PC-3 (cell line): ENCODE measurements around the gene ARHGEF6.

ENCODE experiments used
- CTCF ChIP-seq: fragments of 300-600 bp; sonication (generic); conservative IDR thresholded peaks from 2 replicates; pipeline ENCODE4 v1.5.1; 2017; ENCODE audit warnings: antibody characterized with exemption, low read depth, mild to moderate bottlenecking, low read length
- EZH2 ChIP-seq: fragments of 300-600 bp; sonication (generic); IDR thresholded peaks from one replicate; pipeline ENCODE4 v1.6.1; 2017; ENCODE audit warnings: antibody characterized with exemption, mild to moderate bottlenecking, low read length; ENCODE audit not compliant: unreplicated experiment
- EZH2phosphoT487 ChIP-seq: fragments of 300-600 bp; sonication (generic); IDR thresholded peaks from 2 replicates; pipeline ENCODE4 v1.6.1; 2018; ENCODE audit warnings: mild to moderate bottlenecking, antibody characterized with exemption, low read length, borderline replicate concordance

- TF ChIP-seq CTCF, result no peak
- TF ChIP-seq EZH2phosphoT487, result no peak
- TF ChIP-seq EZH2, result no peak
Observed at GRCh38 chrX:136814847-136815750, 34.4 kb upstream of the ARHGEF6 start.
